ENCODE data around the gene IL12RB1. TPM values are rescaled to one million over a fixed set of nuclear protein-coding genes. Genes with fewer than 3 reads are reported as not detected.

Gene IL12RB1
- total RNA-seq, 5 donors from 2014 or later (not counting 1 experiment from before 2014, with no cell fraction given): 26.3 to 45.2 (median 39.3) TPM

- no peak for DNase-seq
- Mint-ChIP-seq H3K27me3 (no peaks in the 10 kb centered on the region), H3K27ac (peak overlapping the region; percentile 62 to 68), H3K9me3 (no peaks in the 10 kb centered on the region), H3K36me3 (peaks cover 12% of the 10 kb centered on the region), H3K4me3 (no peak overlapping the region), H3K4me1 (peaks cover 17 to 26% (median 22%) of the 10 kb centered on the region in 3 donors)
- H3K27me3 ChIP-seq (replicated peaks in 1 of 2; ENCODE audit: control insufficient read depth in 2 of 2, extremely low read depth in 1 of 2, insufficient read depth in 2 of 2, low read length in 1 of 2): no peaks in the 10 kb centered on the region
- peaks cover 5 to 22% of the 10 kb centered on the region in 2 experiments for H3K4me1 ChIP-seq (ENCODE audit: control insufficient read depth in 1 of 2, extremely low read depth in 1 of 2, insufficient read depth in 2 of 2, low read length in 2 of 2)
- no peak overlapping the region for H3K4me3 ChIP-seq (ENCODE audit: control insufficient read depth in 1 of 2, extremely low read depth in 1 of 2, low read length in 1 of 2)
- ATAC-seq (replicated peaks in 1 of 4): no peak
- H3K36me3 ChIP-seq (ENCODE audit: control insufficient read depth in 2 of 2, extremely low read depth in 1 of 2, insufficient read depth in 1 of 2, low read length in 1 of 2): peaks cover 4 to 17% of the 10 kb centered on the region in 2 donors
- POLR2A ChIA-PET: interaction anchor here (0.6 to 1.0 kb wide), 2 partner anchors 9 to 747 kb away, joined by 3 to 4 read pairs; no protein-coding TSS in a partner anchor
- no peak overlapping the region for H3K27ac ChIP-seq (ENCODE audit: low read length)
- no peaks in the 10 kb centered on the region for H3K9me3 ChIP-seq
- CTCF ChIA-PET: interaction anchor here in 1 of 2 donors (0.5 to 0.7 kb wide), 2 partner anchors 11 to 31 kb away, joined by 4 to 5 read pairs; no protein-coding TSS in a partner anchor
- 83% methylated on average over 4 of the region's 5 CpGs for WGBS (ENCODE audit: insufficient coverage)
These were observed 30.8 kb downstream of the IL12RB1 start for GRCh38 chr19:18055967-18056366.

- Mint-ChIP-seq H3K27me3 (no peaks in the 10 kb centered on the region), H3K27ac (peak overlapping the region; percentile 19 to 23), H3K9me3 (no peaks in the 10 kb centered on the region), H3K36me3 (no peaks in the 10 kb centered on the region), H3K4me1 (peaks cover 31 to 40% (median 31%) of the 10 kb centered on the region in 3 donors), H3K4me3 (no peak overlapping the region)
- Histone ChIP-seq H3K36me3 (ENCODE audit: control insufficient read depth in 2 of 2, extremely low read depth in 1 of 2, insufficient read depth in 1 of 2, low read length in 1 of 2) (no peaks in the 10 kb centered on the region), H3K4me3 (ENCODE audit: control insufficient read depth in 1 of 2, extremely low read depth in 1 of 2, low read length in 1 of 2) (no peak overlapping the region), H3K27ac (ENCODE audit: low read length) (no peak overlapping the region), H3K27me3 (replicated peaks in 1 of 2; ENCODE audit: control insufficient read depth in 2 of 2, extremely low read depth in 1 of 2, insufficient read depth in 2 of 2, low read length in 1 of 2) (no peaks in the 10 kb centered on the region), H3K4me1 (ENCODE audit: control insufficient read depth in 1 of 2, extremely low read depth in 1 of 2, insufficient read depth in 2 of 2, low read length in 2 of 2) (peaks cover 7 to 27% of the 10 kb centered on the region in 2 experiments), H3K9me3 (no peaks in the 10 kb centered on the region)
- DNase-seq (peak in 5 of 35 experiments; percentile 12 to 28 (median 25)), ATAC-seq (replicated peaks in 1 of 4) (no peak)
- 14% methylated on average over 1 of the region's 9 CpGs for WGBS (ENCODE audit: insufficient coverage)
- ChIA-PET POLR2A (interaction anchor here in 1 of 2 donors (0.7 to 1.1 kb wide), 2 partner anchors 43 to 766 kb away, joined by 3 to 4 read pairs; no protein-coding TSS in a partner anchor), CTCF (interaction anchor here in 1 of 2 donors (0.6 kb wide), 1 partner anchor 62 kb away, joined by 3 read pairs; no protein-coding TSS in a partner anchor)
These were observed 33.0 kb downstream of the IL12RB1 start for GRCh38 chr19:18053576-18054219.

DNA sequence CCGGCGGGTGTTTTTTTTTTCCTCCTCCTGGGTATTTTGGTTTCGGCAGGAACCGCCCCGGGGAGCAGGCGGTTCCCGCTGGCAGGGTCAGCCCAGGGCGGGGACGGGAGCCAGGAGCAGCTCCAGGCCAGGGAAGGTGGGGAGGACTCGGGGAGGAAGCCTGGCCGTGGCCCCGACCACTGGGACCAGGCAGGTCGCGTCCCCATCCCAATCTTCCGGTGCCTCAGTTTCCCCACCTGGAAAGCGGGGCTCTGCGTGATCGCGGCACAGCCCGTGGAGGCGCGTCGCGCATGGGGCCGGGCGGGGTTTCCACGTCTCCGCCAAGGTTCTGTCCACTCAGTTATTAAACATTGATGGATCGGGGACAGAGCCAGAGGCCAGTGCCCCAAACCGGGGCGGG, 34.8 kb downstream of the IL12RB1 start:
- Histone ChIP-seq H3K4me3 (ENCODE audit: control insufficient read depth in 1 of 2, extremely low read depth in 1 of 2, low read length in 1 of 2) (no peak overlapping the region), H3K36me3 (ENCODE audit: control insufficient read depth in 2 of 2, extremely low read depth in 1 of 2, insufficient read depth in 1 of 2, low read length in 1 of 2) (no peaks in the 10 kb centered on the region), H3K27me3 (replicated peaks in 1 of 2; ENCODE audit: control insufficient read depth in 2 of 2, extremely low read depth in 1 of 2, insufficient read depth in 2 of 2, low read length in 1 of 2) (no peaks in the 10 kb centered on the region), H3K27ac (ENCODE audit: low read length) (no peak overlapping the region), H3K4me1 (ENCODE audit: control insufficient read depth in 1 of 2, extremely low read depth in 1 of 2, insufficient read depth in 2 of 2, low read length in 2 of 2) (peaks cover 7 to 14% of the 10 kb centered on the region in 2 experiments), H3K9me3 (no peaks in the 10 kb centered on the region)
- Mint-ChIP-seq H3K4me1 (peaks cover 22 to 30% (median 27%) of the 10 kb centered on the region in 3 donors), H3K4me3 (no peak overlapping the region), H3K36me3 (no peaks in the 10 kb centered on the region), H3K27ac (no peak overlapping the region), H3K9me3 (no peaks in the 10 kb centered on the region), H3K27me3 (no peaks in the 10 kb centered on the region)
- CTCF ChIA-PET: no interaction called here
- 83% methylated on average over 27 of the region's 31 CpGs for WGBS (ENCODE audit: insufficient coverage)
- ATAC-seq (replicated peaks in 1 of 4) (no peak), DNase-seq (no peak)
- POLR2A ChIA-PET: no interaction called here

- Mint-ChIP-seq H3K27ac (peak overlapping the region; percentile 46 to 58), H3K4me3 (no peak overlapping the region), H3K4me1 (peaks cover 44 to 52% (median 51%) of the 10 kb centered on the region in 3 donors), H3K36me3 (no peaks in the 10 kb centered on the region), H3K27me3 (no peaks in the 10 kb centered on the region), H3K9me3 (no peaks in the 10 kb centered on the region)
- H3K9me3 ChIP-seq: no peaks in the 10 kb centered on the region
- 98% methylated on average over 7 of the region's 10 CpGs for WGBS (ENCODE audit: insufficient coverage)
- ChIA-PET CTCF (no interaction called here), POLR2A (no interaction called here)
- DNase-seq (no peak), ATAC-seq (replicated peaks in 1 of 4) (no peak)
- H3K4me3 ChIP-seq (ENCODE audit: control insufficient read depth in 1 of 2, extremely low read depth in 1 of 2, low read length in 1 of 2): no peak overlapping the region
- peaks cover 15 to 37% of the 10 kb centered on the region in 2 experiments for H3K4me1 ChIP-seq (ENCODE audit: control insufficient read depth in 1 of 2, extremely low read depth in 1 of 2, insufficient read depth in 2 of 2, low read length in 2 of 2)
- no peaks in the 10 kb centered on the region for H3K36me3 ChIP-seq (ENCODE audit: control insufficient read depth in 2 of 2, extremely low read depth in 1 of 2, insufficient read depth in 1 of 2, low read length in 1 of 2)
- peaks cover 0 to 3% of the 10 kb centered on the region in 2 experiments for H3K27me3 ChIP-seq (replicated peaks in 1 of 2; ENCODE audit: control insufficient read depth in 2 of 2, extremely low read depth in 1 of 2, insufficient read depth in 2 of 2, low read length in 1 of 2)
- no peak overlapping the region for H3K27ac ChIP-seq (ENCODE audit: low read length)
These were observed 37.3 kb downstream of the IL12RB1 start for GRCh38 chr19:18049385-18049784.

- Histone ChIP-seq H3K27me3 (replicated peaks in 1 of 2; ENCODE audit: control insufficient read depth in 2 of 2, extremely low read depth in 1 of 2, insufficient read depth in 2 of 2, low read length in 1 of 2) (peaks cover 0 to 3% of the 10 kb centered on the region in 2 experiments), H3K27ac (ENCODE audit: low read length) (no peak overlapping the region), H3K9me3 (no peaks in the 10 kb centered on the region), H3K4me1 (ENCODE audit: control insufficient read depth in 1 of 2, extremely low read depth in 1 of 2, insufficient read depth in 2 of 2, low read length in 2 of 2) (peaks cover 21 to 46% of the 10 kb centered on the region in 2 experiments), H3K4me3 (ENCODE audit: control insufficient read depth in 1 of 2, extremely low read depth in 1 of 2, low read length in 1 of 2) (no peak overlapping the region), H3K36me3 (ENCODE audit: control insufficient read depth in 2 of 2, extremely low read depth in 1 of 2, insufficient read depth in 1 of 2, low read length in 1 of 2) (no peaks in the 10 kb centered on the region)
- peak overlapping the region; percentile 89 to 95 for H3K27ac Mint-ChIP-seq
- H3K9me3 Mint-ChIP-seq: no peaks in the 10 kb centered on the region
- ATAC-seq (replicated peaks in 1 of 4) (no peak), DNase-seq (no peak)
- POLR2A ChIA-PET: interaction anchor here in 1 of 2 donors (1.1 to 1.2 kb wide), 2 partner anchors 9 to 36 kb away, joined by 3 read pairs; no protein-coding TSS in a partner anchor
- CTCF ChIA-PET: interaction anchor here in 1 of 2 donors (0.7 kb wide), 1 partner anchor 32 kb away, joined by 5 read pairs; no protein-coding TSS in a partner anchor
- H3K4me3 Mint-ChIP-seq: peak overlapping the region in 1 of 3 donors; percentile 60
- no peaks in the 10 kb centered on the region for H3K27me3 Mint-ChIP-seq
- no peaks in the 10 kb centered on the region for H3K36me3 Mint-ChIP-seq
- WGBS (ENCODE audit: insufficient coverage): 94% methylated on average over 11 of the region's 14 CpGs
- H3K4me1 Mint-ChIP-seq: peaks cover 51 to 72% (median 54%) of the 10 kb centered on the region in 3 donors
These were observed 40.5 kb downstream of the IL12RB1 start for GRCh38 chr19:18046059-18046718.

All from T-cell (primary cell).